Lung (tissue), 12 donors: ENCODE results near the gene USP3. TPM values are rescaled to one million over a fixed set of nuclear protein-coding genes. Genes with fewer than 3 reads are reported as not detected.

Experiments used
- ATAC-seq: fragments of 200-7000 bp; cut with Tn5 transposase; one replicate; pipeline ENCODE4 v1.9.1; 2020; ENCODE audit warnings: moderate number of reproducible peaks; ENCODE audit not compliant: insufficient read depth, low FRiP score
- DNase-seq, 3 donors: peaks; one replicate each; pipeline ENCODE4 v3.0.0-alpha.2; 2013 to 2017
- H3K27ac ChIP-seq, 2 donors: one replicate each; pipeline ENCODE4 v1.5.1; 2013; ENCODE audit warnings: mild to moderate bottlenecking in 2 of 2, moderate library complexity in 2 of 2, control low read depth in 1 of 2, inconsistent platforms in 1 of 2, low read depth in 1 of 2, low read length in 1 of 2
- H3K27me3 ChIP-seq, 3 donors: one replicate each; pipeline ENCODE4 v1.5.1; 2013; ENCODE audit warnings: low read length in 2 of 3; ENCODE audit not compliant: control insufficient read depth in 3 of 3, insufficient read depth in 3 of 3
- H3K36me3 ChIP-seq, 4 donors: one replicate each; pipeline ENCODE4 v1.5.1; 2013; ENCODE audit warnings: low read length in 4 of 4, mild to moderate bottlenecking in 1 of 4, moderate library complexity in 1 of 4; ENCODE audit not compliant: control insufficient read depth in 4 of 4, insufficient read depth in 4 of 4
- H3K4me1 ChIP-seq, 5 donors: one replicate each; pipeline ENCODE4 v1.5.1; 2013; ENCODE audit warnings: low read length in 5 of 5, mild to moderate bottlenecking in 2 of 5, moderate library complexity in 1 of 5; ENCODE audit not compliant: control insufficient read depth in 5 of 5, insufficient read depth in 5 of 5
- H3K4me3 ChIP-seq: one replicate; pipeline ENCODE4 v1.5.1; 2013; ENCODE audit warnings: mild to moderate bottlenecking, control low read depth, moderate library complexity
- H3K9ac ChIP-seq, 2 donors: one replicate each; pipeline ENCODE4 v1.5.1; 2013; ENCODE audit warnings: low read length in 2 of 2, control low read depth in 1 of 2; ENCODE audit not compliant: insufficient read depth in 1 of 2
- H3K9me3 ChIP-seq, 4 donors: one replicate each; pipeline ENCODE4 v1.5.1; 2013; ENCODE audit warnings: low read length in 3 of 4, mild to moderate bottlenecking in 1 of 4, moderate library complexity in 1 of 4; ENCODE audit not compliant: control insufficient read depth in 4 of 4, insufficient read depth in 3 of 4
- WGBS, 2 donors: extraction: QIAGEN DNeasy Blood & Tissue Kit; methylation state at CpG; one replicate each; pipeline ENCODE4 v1.1.7; 2013; 5-methylcytosine and 5-hydroxymethylcytosine counted together
- polyA plus RNA-seq, 2 donors: library from polyadenylated mRNA; stranded (reverse); fragments of 200-250 nt; gene quantifications; one replicate each; pipeline ENCODE4 v1.2.1, GENCODE V29; 2013
- total RNA-seq, 2 donors: library from RNA; depleted of rRNA in 1 of 2; stranded (reverse); fragments of >200 nt in 1 of 2; gene quantifications; one replicate each; pipeline ENCODE4 v1.2.1, GENCODE V29; 2014 to 2021
- TF ChIP-seq, protein P1 (sequence below): IDR thresholded peaks from 2 replicates; pipeline ENCODE4 v1.5.1; 2012; ENCODE audit warnings: mild to moderate bottlenecking; ENCODE audit errors: control extremely low read depth, extremely low read depth
- donor health status: control.
- donor health status: control.
- donor health status: Bipolar disorder and iron deficiency.
- donor health status: healthy.
- donor health status: DM: yes; HTN: yes; CAD: no.

Gene USP3
- total and polyA plus RNA-seq, 4 donors = 29.1 to 95.5 (median 49.9) TPM

- H3K9ac ChIP-seq = no peak overlapping the region
- H3K4me3 ChIP-seq = no peak overlapping the region
- TF ChIP-seq, protein P1, sequence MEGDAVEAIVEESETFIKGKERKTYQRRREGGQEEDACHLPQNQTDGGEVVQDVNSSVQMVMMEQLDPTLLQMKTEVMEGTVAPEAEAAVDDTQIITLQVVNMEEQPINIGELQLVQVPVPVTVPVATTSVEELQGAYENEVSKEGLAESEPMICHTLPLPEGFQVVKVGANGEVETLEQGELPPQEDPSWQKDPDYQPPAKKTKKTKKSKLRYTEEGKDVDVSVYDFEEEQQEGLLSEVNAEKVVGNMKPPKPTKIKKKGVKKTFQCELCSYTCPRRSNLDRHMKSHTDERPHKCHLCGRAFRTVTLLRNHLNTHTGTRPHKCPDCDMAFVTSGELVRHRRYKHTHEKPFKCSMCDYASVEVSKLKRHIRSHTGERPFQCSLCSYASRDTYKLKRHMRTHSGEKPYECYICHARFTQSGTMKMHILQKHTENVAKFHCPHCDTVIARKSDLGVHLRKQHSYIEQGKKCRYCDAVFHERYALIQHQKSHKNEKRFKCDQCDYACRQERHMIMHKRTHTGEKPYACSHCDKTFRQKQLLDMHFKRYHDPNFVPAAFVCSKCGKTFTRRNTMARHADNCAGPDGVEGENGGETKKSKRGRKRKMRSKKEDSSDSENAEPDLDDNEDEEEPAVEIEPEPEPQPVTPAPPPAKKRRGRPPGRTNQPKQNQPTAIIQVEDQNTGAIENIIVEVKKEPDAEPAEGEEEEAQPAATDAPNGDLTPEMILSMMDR = no peak
- WGBS, 2 donors = 68 to 83% methylated on average over 6 of the region's 6 CpGs
- no peak for DNase-seq
- no peak overlapping the region for H3K27ac ChIP-seq
- peaks cover 6 to 24% (median 12%) of the 10 kb centered on the region in 4 donors for H3K36me3 ChIP-seq
- H3K9me3 ChIP-seq = no peaks in the 10 kb centered on the region
- no peaks in the 10 kb centered on the region for H3K27me3 ChIP-seq
- no peak for ATAC-seq
- H3K4me1 ChIP-seq = peaks cover 2 to 33% (median 19%) of the 10 kb centered on the region in 5 donors
Measured at GRCh38 chr15:63556246-63556645, 51.9 kb downstream of the USP3 start.

DNA sequence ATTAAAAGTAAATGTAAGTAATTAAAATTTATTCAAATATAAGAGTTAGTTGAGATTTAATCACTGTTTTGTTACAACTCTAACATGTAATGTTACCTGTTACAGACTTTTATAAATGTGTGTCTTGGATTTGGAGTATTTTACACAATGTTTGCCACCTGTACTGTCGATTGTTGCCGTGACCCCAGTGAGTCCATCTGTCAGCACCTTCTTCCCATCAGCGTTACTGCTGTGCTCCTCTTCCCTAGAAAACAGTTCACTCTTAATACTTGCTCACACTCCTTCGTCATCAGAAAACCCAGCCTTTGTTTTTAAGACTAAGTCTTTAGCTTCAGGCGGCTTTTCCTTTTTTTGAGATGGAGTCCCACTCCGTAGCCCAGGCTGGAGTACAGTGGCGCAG, 52.3 kb downstream of the USP3 start:
- 96 to 99% methylated on average over 7 of the region's 7 CpGs for WGBS, 2 donors
- no peak overlapping the region for H3K27ac ChIP-seq
- H3K4me1 ChIP-seq = peaks cover 2 to 32% (median 15%) of the 10 kb centered on the region in 5 donors
- TF ChIP-seq, protein P1 = no peak
- H3K4me3 ChIP-seq = no peak overlapping the region
- H3K9me3 ChIP-seq = no peaks in the 10 kb centered on the region
- DNase-seq (no peak), ATAC-seq (no peak)
- no peak overlapping the region for H3K9ac ChIP-seq
- no peaks in the 10 kb centered on the region for H3K27me3 ChIP-seq
- peaks cover 6 to 26% (median 16%) of the 10 kb centered on the region in 4 donors for H3K36me3 ChIP-seq

- H3K36me3 ChIP-seq = peaks cover 16 to 29% (median 21%) of the 10 kb centered on the region in 4 donors
Measured at GRCh38 chr15:63559753-63560152, 55.4 kb downstream of the USP3 start.

More at GRCh38 chr15:63559753-63560152, 55.4 kb downstream of the USP3 start:
- DNase-seq (no peak), ATAC-seq (no peak)
- WGBS, 2 donors = 94 to 98% methylated on average over 5 of the region's 5 CpGs
- no peak overlapping the region for H3K9ac ChIP-seq
- H3K9me3 ChIP-seq = no peaks in the 10 kb centered on the region
- H3K27ac ChIP-seq = no peak overlapping the region
- TF ChIP-seq, protein P1 = no peak
- no peak overlapping the region for H3K4me3 ChIP-seq
- H3K27me3 ChIP-seq = no peaks in the 10 kb centered on the region
- H3K4me1 ChIP-seq = peaks cover 0 to 3% (median 2%) of the 10 kb centered on the region in 5 donors
